GM12878 (cell line): ENCODE results near the gene COX17. TPM values are rescaled to one million over a fixed set of nuclear protein-coding genes. Genes with fewer than 3 reads are reported as not detected.
A peak's percentile ranks its signal among the peaks of the same experiment; 100 is the strongest.

ENCODE experiments used
- ATAC-seq: fragments of 200-7000 bp; cut with Tn5 transposase; 3 replicates; pipeline ENCODE4 v1.9.1; 2020; ENCODE audit warnings: mild to moderate bottlenecking, moderate library complexity
- BruUV-seq: library from RNA; stranded (reverse); fragments of 400-500 nt; replicated peaks from 2 replicates; lab custom pipeline; 2021; lab: Mats Ljungman, UMichigan
- CTCF ChIA-PET: fragments of 300-600 bp; sonication (Branson Sonifier 250); formaldehyde crosslinking; extraction: SDS; loops from one replicate; lab custom pipeline; 2021; ENCODE audit warnings: inconsistent platforms; lab: Yijun Ruan, JAX
- POLR2A ChIA-PET: fragments of 350-600 bp; formaldehyde crosslinking; extraction: SDS; loops from one replicate; lab custom pipeline; 2021; ENCODE audit warnings: inconsistent platforms; lab: Charles Lee
- RAD21 ChIA-PET: fragments of 300-600 bp; sonication (Branson Sonifier 250); formaldehyde crosslinking; loops from one replicate; lab custom pipeline; 2023; ENCODE audit warnings: antibody characterized with exemption; ENCODE audit not compliant: unreplicated experiment; lab: Charles Lee
- SMC1A ChIA-PET: fragments of 300-600 bp; sonication (Branson Sonifier 250); formaldehyde crosslinking; loops from one replicate; lab custom pipeline; 2023; ENCODE audit not compliant: unreplicated experiment, uncharacterized antibody; lab: Charles Lee
- DNase-seq: peaks from one replicate; pipeline ENCODE4 v3.0.0-alpha.2; 2011; ENCODE audit warnings: low read depth, low spot score
- FAIRE-seq: peaks from 3 replicates; lab custom pipeline; 2011; peaks lifted over from hg19 to GRCh38; lab: Jason Lieb, UNC
- H2AFZ ChIP-seq: 2 replicates; pipeline ENCODE4 v1.6.0; 2011; ENCODE audit warnings: low read depth, low read length, control low read depth; ENCODE audit not compliant: control insufficient read depth
- H3K27ac ChIP-seq: 2 replicates; pipeline ENCODE4 v1.5.1; 2011; ENCODE audit warnings: control low read depth; ENCODE audit not compliant: control insufficient read depth, insufficient read depth
- H3K27me3 ChIP-seq, 2 experiments: replicated peaks in 1 of 2; 2 replicates each; pipeline versions ENCODE4 v1.6.0 to v1.6.1; 2011; ENCODE audit warnings: low read length in 1 of 2; ENCODE audit not compliant: control insufficient read depth in 2 of 2, insufficient read depth in 2 of 2
- H3K36me3 ChIP-seq, 2 experiments: 2 replicates each; pipeline ENCODE4 v1.5.1; 2011; ENCODE audit warnings: low read length in 1 of 2; ENCODE audit not compliant: control insufficient read depth in 2 of 2, insufficient read depth in 2 of 2
- H3K4me1 ChIP-seq: 2 replicates; pipeline ENCODE4 v1.6.1; 2011; ENCODE audit warnings: mild to moderate bottlenecking, low read length, moderate library complexity, mixed read lengths; ENCODE audit not compliant: control insufficient read depth, insufficient read depth
- H3K4me2 ChIP-seq: 2 replicates; pipeline ENCODE4 v1.6.0; 2011; ENCODE audit warnings: control low read depth; ENCODE audit not compliant: control insufficient read depth, insufficient read depth
- H3K4me3 ChIP-seq: fragments of 200-600 bp; sonication (generic); 2 replicates; pipeline ENCODE4 v1.5.1; 2016
- H3K79me2 ChIP-seq: 2 replicates; pipeline ENCODE4 v1.6.0; 2011; ENCODE audit warnings: low read length; ENCODE audit not compliant: control insufficient read depth, insufficient read depth
- H3K9ac ChIP-seq: 2 replicates; pipeline ENCODE4 v1.8.0; 2011; ENCODE audit warnings: low read length, control low read depth, mixed read lengths; ENCODE audit not compliant: control insufficient read depth, insufficient read depth
- H3K9me3 ChIP-seq: replicated peaks from 3 replicates; pipeline ENCODE4 v1.5.1; 2011; ENCODE audit warnings: mild to moderate bottlenecking, low read length; ENCODE audit not compliant: control insufficient read depth, insufficient read depth
- H4K20me1 ChIP-seq: 2 replicates; pipeline ENCODE4 v1.6.0; 2011; ENCODE audit not compliant: control insufficient read depth, insufficient read depth
- CREB1 ChIP-seq: IDR thresholded peaks from 2 replicates; pipeline ENCODE4 v1.6.1; 2012; ENCODE audit warnings: low read depth, mild to moderate bottlenecking, inconsistent platforms
- EED ChIP-seq: sonication (generic); IDR thresholded peaks from 2 replicates; pipeline ENCODE4 v1.6.1; 2016; ENCODE audit warnings: antibody characterized with exemption, low read depth
- HDAC6 ChIP-seq: fragments of 200-600 bp; sonication (generic); IDR thresholded peaks from one replicate; pipeline ENCODE4 v1.8.0; 2017; ENCODE audit warnings: antibody characterized with exemption; ENCODE audit not compliant: unreplicated experiment
- KLF5 ChIP-seq: fragments of 450-650 bp; IDR thresholded peaks from 2 replicates; pipeline ENCODE4 v1.6.1; 2014; ENCODE audit warnings: mild to moderate bottlenecking; ENCODE audit not compliant: partially characterized antibody
- NFYA ChIP-seq: IDR thresholded peaks from 2 replicates; pipeline ENCODE4 v1.6.1; 2011; ENCODE audit warnings: low read depth, mild to moderate bottlenecking, low read length, improper control_type of control experiment, borderline replicate concordance
- NRF1 ChIP-seq: conservative IDR thresholded peaks from 2 replicates; pipeline ENCODE4 v1.6.1; 2011; ENCODE audit warnings: mild to moderate bottlenecking, low read depth, low read length, improper control_type of control experiment
- POLR2A ChIP-seq: IDR thresholded peaks from 2 replicates; pipeline ENCODE4 v1.6.1; 2011; ENCODE audit warnings: low read depth, mild to moderate bottlenecking, low read length
- POLR2AphosphoS5 ChIP-seq: IDR thresholded peaks from 2 replicates; pipeline ENCODE4 v1.6.1; 2011; ENCODE audit warnings: mild to moderate bottlenecking, low read length, inconsistent platforms
- RBBP5 ChIP-seq: fragments of 200-600 bp; sonication (generic); conservative IDR thresholded peaks from 2 replicates; pipeline ENCODE4 v1.6.1; 2016
- STAT1 ChIP-seq: fragments of 450-650 bp; conservative IDR thresholded peaks from 2 replicates; pipeline ENCODE4 v1.6.1; 2014; ENCODE audit warnings: antibody characterized with exemption, mild to moderate bottlenecking
- YY1 ChIP-seq: IDR thresholded peaks from 2 replicates; pipeline ENCODE4 v1.6.1; 2011; ENCODE audit warnings: low read depth, mild to moderate bottlenecking, low read length
- ZZZ3 ChIP-seq: IDR thresholded peaks from 2 replicates; pipeline ENCODE4 v1.6.1; 2011; ENCODE audit warnings: low read depth; ENCODE audit not compliant: control insufficient read depth, insufficient read length
- WGBS: methylation state at CpG from one replicate; pipeline ENCODE4 v1.1.6; 2016; ENCODE audit warnings: low lambda C conversion rate; ENCODE audit not compliant: insufficient replicate concordance, insufficient coverage; ENCODE audit errors: missing lambda C conversion rate; 5-methylcytosine and 5-hydroxymethylcytosine counted together
- in situ Hi-C: fragments of 300-500 bp; cut with MboI; formaldehyde crosslinking; loops from 9 replicates; pipeline ENCODE4 v1.14.3; 2018; ENCODE audit warnings: mixed read lengths
- intact Hi-C: fragments of 100-400 bp; cut with micrococcal nuclease; formaldehyde crosslinking; loops from one replicate; pipeline ENCODE4 v1.14.2; 2022; ENCODE audit not compliant: unreplicated experiment
- polyA plus RNA-seq, 11 experiments: library from polyadenylated mRNA; depleted of rRNA in 4 of 11; unstranded in 6 of 11; stranded (reverse) in 5 of 11; fragments of >200 nt; fragmentation: Nextera tagmentation in 4 of 11; fragmentation: Illumina TruSeq in 1 of 11; extraction: Ambion mirVana in 4 of 11; extraction: Trizol in 1 of 11; gene quantifications; 1 replicate in 1 of 11; 2 replicates in 10 of 11; pipeline versions ENCODE4 v1.2.1 to v1.2.3, GENCODE V29; 2011 to 2016; ENCODE audit warnings: inconsistent platforms in 2 of 11, missing spikeins in 2 of 11, low read depth in 1 of 11
- total RNA-seq, 4 experiments: library from RNA; depleted of rRNA in 3 of 4; stranded (reverse); fragments of >200 nt in 3 of 4; fragmentation: Illumina TruSeq in 1 of 4; extraction: Trizol in 1 of 4; gene quantifications; 2 replicates each; pipeline versions ENCODE4 v1.2.1 to v1.2.3, GENCODE V29; 2013 to 2021
- TF ChIP-seq, protein P1 (sequence below): IDR thresholded peaks from 2 replicates; pipeline ENCODE4 v1.6.1; 2011; ENCODE audit warnings: mild to moderate bottlenecking, low read depth, low read length, moderate library complexity; ENCODE audit not compliant: insufficient replicate concordance
- TF ChIP-seq, protein P2 (sequence below): fragments of 450-650 bp; formaldehyde crosslinking; IDR thresholded peaks from 2 replicates; pipeline ENCODE4 v1.5.0; 2022; ENCODE audit warnings: mild to moderate bottlenecking, missing genetic modification characterization
- TF ChIP-seq, protein P3 (sequence below): IDR thresholded peaks from 2 replicates; pipeline ENCODE4 v1.6.1; 2011; ENCODE audit warnings: borderline replicate concordance, low read depth, mild to moderate bottlenecking, moderate library complexity, mixed read lengths, low read length; ENCODE audit not compliant: insufficient read depth; ENCODE audit errors: extremely low read length
- TF ChIP-seq, protein P4 (sequence below): IDR thresholded peaks from 2 replicates; pipeline ENCODE4 v1.6.1; 2011; ENCODE audit warnings: borderline replicate concordance, low read depth, mild to moderate bottlenecking, moderate library complexity, low read length; ENCODE audit not compliant: insufficient read depth, poor library complexity, severe bottlenecking

The COX17 gene
- total and polyA plus RNA-seq, 10 of the 15 experiments (the other 5 are each of a cell fraction or from before 2014, with no cell fraction given) = 111 to 717 (median 243) TPM

DNA sequence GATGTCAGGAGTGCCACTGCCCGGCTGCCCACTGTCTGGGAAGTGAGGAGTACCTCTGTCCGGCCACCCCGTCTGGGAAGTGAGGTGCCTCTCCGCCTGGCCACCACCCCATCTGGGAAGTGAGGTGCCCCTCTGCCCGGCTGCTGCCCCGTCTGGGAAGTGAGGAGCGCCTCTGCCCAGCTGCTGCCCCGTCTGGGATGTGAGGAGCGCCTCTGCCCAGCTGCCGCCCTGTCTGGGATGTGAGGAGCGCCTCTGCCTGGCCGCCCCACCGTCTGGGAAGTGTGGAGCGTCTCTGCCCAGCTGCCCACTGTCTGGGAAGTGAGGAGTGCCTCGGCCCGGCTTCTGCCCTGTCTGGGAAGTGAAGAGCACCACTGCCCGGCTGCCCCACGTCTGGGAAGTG, 3.3 kb downstream of the COX17 start:
- Histone ChIP-seq H3K4me3 (no peak overlapping the region), H2AFZ (no peak overlapping the region), H3K9ac (no peak overlapping the region), H3K9me3 (no peaks in the 10 kb centered on the region), H3K27ac (no peak overlapping the region), H3K4me2 (0 out of 2 replicates have a peak overlapping the region, but pooled peaks have one; percentile 2), H3K36me3 (peaks cover 3 to 11% of the 10 kb centered on the region in 2 experiments), H3K79me2 (peaks cover 60% of the 10 kb centered on the region), H3K27me3 (no peaks in the 10 kb centered on the region), H3K4me1 (peaks cover 4% of the 10 kb centered on the region), H4K20me1 (no peaks in the 10 kb centered on the region)
- SMC1A ChIA-PET = interaction anchor here (0.6 to 14.0 kb wide), 10 partner anchors 8 to 421 kb away, joined by 3 to 329 read pairs (median 10); no protein-coding TSS in a partner anchor
- in situ Hi-C loops = no loop called here
- WGBS = 96% methylated on average over 18 of the region's 18 CpGs
- intact Hi-C loops = no loop called here
- no TSS peak for BruUV-seq
- RAD21 ChIA-PET = interaction anchor here (2.8 to 6.6 kb wide), 3 partner anchors 11 to 73 kb away, joined by 15 to 147 read pairs (median 44); partner anchors contain the start of gene PLA1A
- no peak for FAIRE-seq
- no peak for DNase-seq
- ATAC-seq = no peak
- POLR2A ChIA-PET = interaction anchor here (1.1 to 3.6 kb wide), 5 partner anchors 11 to 92 kb away, joined by 3 to 25 read pairs (median 9); no protein-coding TSS in a partner anchor
- CTCF ChIA-PET = interaction anchor here (1.2 to 3.5 kb wide), 6 partner anchors 10 to 433 kb away, joined by 4 to 34 read pairs (median 9); no protein-coding TSS in a partner anchor
- TF ChIP-seq POLR2AphosphoS5 (no peak), CREB1 (no peak), EED (no peak), NFYA (no peak), NRF1 (no peak), YY1 (no peak), STAT1 (no peak), RBBP5 (no peak), HDAC6 (no peak), POLR2A (no peak), KLF5 (no peak), ZZZ3 (no peak)
- TF ChIP-seq, protein P1, sequence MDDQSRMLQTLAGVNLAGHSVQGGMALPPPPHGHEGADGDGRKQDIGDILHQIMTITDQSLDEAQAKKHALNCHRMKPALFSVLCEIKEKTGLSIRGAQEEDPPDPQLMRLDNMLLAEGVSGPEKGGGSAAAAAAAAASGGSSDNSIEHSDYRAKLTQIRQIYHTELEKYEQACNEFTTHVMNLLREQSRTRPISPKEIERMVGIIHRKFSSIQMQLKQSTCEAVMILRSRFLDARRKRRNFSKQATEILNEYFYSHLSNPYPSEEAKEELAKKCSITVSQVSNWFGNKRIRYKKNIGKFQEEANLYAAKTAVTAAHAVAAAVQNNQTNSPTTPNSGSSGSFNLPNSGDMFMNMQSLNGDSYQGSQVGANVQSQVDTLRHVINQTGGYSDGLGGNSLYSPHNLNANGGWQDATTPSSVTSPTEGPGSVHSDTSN = no peak
- TF ChIP-seq, protein P2, sequence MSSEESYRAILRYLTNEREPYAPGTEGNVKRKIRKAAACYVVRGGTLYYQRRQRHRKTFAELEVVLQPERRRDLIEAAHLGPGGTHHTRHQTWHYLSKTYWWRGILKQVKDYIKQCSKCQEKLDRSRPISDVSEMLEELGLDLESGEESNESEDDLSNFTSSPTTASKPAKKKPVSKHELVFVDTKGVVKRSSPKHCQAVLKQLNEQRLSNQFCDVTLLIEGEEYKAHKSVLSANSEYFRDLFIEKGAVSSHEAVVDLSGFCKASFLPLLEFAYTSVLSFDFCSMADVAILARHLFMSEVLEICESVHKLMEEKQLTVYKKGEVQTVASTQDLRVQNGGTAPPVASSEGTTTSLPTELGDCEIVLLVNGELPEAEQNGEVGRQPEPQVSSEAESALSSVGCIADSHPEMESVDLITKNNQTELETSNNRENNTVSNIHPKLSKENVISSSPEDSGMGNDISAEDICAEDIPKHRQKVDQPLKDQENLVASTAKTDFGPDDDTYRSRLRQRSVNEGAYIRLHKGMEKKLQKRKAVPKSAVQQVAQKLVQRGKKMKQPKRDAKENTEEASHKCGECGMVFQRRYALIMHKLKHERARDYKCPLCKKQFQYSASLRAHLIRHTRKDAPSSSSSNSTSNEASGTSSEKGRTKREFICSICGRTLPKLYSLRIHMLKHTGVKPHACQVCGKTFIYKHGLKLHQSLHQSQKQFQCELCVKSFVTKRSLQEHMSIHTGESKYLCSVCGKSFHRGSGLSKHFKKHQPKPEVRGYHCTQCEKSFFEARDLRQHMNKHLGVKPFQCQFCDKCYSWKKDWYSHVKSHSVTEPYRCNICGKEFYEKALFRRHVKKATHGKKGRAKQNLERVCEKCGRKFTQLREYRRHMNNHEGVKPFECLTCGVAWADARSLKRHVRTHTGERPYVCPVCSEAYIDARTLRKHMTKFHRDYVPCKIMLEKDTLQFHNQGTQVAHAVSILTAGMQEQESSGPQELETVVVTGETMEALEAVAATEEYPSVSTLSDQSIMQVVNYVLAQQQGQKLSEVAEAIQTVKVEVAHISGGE = no peak
- TF ChIP-seq, protein P3, sequence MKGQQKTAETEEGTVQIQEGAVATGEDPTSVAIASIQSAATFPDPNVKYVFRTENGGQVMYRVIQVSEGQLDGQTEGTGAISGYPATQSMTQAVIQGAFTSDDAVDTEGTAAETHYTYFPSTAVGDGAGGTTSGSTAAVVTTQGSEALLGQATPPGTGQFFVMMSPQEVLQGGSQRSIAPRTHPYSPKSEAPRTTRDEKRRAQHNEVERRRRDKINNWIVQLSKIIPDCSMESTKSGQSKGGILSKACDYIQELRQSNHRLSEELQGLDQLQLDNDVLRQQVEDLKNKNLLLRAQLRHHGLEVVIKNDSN = no peak
- TF ChIP-seq, protein P4, sequence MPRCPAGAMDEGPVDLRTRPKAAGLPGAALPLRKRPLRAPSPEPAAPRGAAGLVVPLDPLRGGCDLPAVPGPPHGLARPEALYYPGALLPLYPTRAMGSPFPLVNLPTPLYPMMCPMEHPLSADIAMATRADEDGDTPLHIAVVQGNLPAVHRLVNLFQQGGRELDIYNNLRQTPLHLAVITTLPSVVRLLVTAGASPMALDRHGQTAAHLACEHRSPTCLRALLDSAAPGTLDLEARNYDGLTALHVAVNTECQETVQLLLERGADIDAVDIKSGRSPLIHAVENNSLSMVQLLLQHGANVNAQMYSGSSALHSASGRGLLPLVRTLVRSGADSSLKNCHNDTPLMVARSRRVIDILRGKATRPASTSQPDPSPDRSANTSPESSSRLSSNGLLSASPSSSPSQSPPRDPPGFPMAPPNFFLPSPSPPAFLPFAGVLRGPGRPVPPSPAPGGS = no peak
